ENCODE measurements around the gene GMEB2. TPM values are rescaled to one million over a fixed set of nuclear protein-coding genes. Genes with fewer than 3 reads are reported as not detected.

The GMEB2 gene
- total RNA-seq, 4 donors from 2014 or later, result 6.6 to 12.8 (median 9.2) TPM

DNA sequence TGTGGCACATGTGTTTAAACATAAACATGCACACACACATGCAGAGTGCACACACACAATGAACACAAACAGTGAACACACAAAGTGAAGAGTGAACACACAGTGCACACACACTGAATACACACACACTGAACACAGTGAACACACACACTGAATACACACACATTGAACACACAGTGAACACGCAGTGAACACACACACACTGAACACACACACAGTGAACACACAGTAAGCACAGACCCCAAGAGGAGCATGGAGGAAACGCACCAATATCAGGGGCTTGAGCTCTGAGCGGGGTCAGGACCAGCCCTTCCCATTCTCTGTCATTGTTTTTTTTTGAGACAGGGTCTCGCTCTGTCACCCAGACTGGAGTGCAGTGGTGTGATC is 35.8 kb downstream of the GMEB2 start:
- ATAC-seq (ENCODE audit: low FRiP score), result no peak
- TF ChIP-seq, protein P1, sequence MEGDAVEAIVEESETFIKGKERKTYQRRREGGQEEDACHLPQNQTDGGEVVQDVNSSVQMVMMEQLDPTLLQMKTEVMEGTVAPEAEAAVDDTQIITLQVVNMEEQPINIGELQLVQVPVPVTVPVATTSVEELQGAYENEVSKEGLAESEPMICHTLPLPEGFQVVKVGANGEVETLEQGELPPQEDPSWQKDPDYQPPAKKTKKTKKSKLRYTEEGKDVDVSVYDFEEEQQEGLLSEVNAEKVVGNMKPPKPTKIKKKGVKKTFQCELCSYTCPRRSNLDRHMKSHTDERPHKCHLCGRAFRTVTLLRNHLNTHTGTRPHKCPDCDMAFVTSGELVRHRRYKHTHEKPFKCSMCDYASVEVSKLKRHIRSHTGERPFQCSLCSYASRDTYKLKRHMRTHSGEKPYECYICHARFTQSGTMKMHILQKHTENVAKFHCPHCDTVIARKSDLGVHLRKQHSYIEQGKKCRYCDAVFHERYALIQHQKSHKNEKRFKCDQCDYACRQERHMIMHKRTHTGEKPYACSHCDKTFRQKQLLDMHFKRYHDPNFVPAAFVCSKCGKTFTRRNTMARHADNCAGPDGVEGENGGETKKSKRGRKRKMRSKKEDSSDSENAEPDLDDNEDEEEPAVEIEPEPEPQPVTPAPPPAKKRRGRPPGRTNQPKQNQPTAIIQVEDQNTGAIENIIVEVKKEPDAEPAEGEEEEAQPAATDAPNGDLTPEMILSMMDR (IDR thresholded peaks at IDR 0.05), result no peak
- DNase-seq (ENCODE audit: low spot score), result no peak

DNA sequence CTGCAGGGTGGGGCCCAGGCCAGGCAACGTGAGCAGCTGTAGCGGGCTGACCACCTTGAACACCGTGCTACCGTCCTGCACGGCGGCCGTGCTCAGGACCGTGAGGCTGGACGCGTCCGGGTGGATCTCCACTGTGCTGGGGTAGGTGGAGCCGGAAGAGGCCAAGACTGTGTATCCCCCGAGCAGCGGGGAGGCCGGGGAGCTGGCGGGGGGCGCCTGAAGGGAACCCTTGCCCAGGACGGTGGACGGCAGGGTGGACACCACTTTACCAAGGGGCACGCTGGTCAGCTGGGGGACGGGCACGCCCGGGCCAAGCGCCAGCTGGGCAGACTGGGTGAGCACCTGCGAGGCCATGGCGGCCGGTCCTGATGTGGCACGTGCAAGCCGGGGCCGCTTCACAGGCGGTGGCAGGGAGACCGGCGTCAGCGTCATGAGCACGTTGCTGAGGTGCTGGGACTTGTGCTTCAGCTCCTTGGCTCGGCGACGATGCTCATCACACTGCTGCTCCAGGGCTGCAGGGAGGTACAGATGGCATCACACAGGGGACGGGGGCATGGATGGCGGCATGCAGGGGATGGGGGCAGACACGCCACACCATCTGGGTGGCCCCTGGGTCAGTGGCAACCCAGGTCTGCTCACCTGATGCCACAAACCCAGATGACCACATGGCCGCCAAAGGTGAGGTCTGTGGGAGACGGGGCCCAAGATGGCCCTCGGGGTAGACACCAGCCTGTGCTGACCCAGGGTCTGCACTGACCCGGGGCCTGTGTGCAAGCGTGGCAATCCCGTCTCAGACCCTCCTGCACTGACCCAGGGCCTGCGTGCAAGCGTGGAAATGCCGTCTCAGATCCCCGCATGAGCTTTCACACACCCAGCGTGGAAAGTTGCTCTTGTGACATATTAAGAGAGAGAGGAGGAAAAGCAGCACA is 36.4 kb downstream of the GMEB2 start:
- no peak for DNase-seq (ENCODE audit: low spot score)
- TF ChIP-seq, protein P1 (IDR thresholded peaks at IDR 0.05), result no peak
- no peak for ATAC-seq (ENCODE audit: low FRiP score)

DNA sequence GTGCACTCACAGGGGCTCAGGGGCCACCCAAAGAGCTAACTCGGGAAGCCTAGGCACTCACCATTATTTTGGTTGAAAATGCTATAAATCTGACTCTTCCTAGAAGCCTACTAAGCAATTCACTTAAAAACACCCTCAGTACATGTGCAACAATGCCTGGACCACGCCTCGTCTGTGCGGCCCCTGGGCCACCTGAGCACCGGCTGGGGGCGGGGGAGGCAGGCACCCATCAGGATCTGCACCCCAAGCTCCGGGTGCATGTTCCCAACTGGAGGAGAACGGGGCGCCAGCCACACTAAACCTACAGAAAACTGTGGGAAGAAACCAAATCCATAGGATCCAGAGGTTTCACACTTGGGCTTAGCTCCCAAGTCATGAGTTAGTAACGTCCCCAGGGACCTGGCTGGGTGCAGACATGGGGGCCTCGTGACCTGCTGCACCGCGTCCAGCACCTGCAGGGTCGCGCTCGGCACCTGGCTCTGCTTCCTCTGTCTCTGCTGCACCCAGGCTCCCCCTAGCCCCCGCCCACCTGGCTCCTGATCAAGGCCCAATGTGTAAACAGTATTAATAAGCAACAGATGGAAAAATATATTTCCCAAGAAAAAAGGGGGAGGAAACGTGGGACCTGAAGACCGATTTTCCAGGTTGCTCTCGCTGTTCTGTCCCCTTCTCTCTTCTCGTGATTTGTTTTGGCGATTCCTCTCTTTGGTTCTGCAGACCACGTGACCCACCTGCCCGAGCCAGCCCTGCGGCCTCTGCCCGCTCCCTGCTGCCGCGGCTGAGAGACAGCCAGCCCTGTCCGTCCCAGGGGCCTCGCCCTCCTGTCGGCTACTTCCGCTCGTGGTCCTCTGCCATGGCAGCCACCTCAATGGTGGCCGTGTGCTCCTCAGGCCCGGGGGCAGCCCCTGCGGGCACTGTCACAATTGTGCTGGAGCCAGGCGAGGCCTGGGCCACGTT is 37.4 kb downstream of the GMEB2 start:
- TF ChIP-seq, protein P1 (IDR thresholded peaks at IDR 0.05), result no peak
- DNase-seq (ENCODE audit: low spot score) (no peak), ATAC-seq (ENCODE audit: low FRiP score) (no peak)

DNA sequence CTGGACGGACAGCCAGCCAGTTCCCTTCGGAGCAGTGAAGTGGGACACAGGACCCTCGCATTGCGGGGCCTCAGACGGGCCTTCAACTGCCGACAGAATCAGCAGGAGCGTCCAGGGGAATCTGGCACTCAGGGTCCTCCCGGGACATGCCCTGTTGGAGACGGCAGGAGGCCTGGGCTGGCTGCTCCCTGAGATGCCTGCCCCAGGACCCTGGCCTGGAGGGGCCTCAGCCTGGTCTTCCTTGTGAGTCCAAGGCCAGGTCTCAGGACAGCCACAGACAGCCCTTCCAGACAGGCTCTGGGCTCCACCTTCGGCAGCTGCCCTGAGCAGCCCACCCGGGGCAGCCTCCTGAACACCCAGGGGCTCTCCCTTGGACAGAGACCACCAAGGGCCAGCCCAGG is 38.3 kb downstream of the GMEB2 start:
- DNase-seq (ENCODE audit: low spot score), result no peak
- TF ChIP-seq, protein P1 (IDR thresholded peaks at IDR 0.05), result no peak
- ATAC-seq (ENCODE audit: low FRiP score), result no peak

DNA sequence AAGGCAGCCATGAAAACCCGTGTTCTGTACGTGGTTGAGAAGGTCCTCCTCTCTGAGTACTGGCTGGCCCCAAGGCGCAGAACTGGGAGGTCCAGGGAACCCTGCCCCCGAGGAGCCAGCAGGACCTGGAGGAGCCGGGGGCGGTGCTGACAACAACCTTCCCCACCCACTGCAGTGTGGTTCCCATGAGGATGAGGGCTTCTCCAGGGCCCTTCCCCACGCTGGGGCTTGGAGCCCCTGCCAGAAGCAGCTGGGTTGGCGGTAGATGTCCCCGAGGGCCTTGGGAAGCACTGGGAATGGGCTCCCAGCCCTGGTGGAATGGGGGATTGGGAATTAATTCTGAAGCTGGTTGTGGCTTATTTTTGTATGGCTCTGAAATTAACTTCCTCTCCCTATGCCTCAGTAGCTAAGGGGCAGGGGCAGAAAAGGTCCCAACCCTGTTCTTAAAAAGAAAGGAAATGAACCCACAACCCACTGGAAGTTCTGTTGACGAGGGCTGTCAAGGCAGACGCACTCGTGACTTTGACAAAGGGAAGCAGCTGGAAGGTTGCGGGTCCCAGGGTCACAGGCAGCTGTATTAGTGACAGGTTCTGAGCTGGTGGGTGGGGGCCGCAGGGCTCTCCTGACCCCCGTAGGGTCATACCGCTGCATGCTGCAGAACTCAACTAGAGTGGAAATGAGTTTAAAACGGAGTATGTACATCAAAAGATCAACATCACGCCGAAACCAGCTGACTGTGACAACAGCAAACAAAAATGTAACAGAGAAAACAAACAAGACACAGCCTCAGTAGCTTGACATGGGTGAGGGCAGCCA is 38.9 kb downstream of the GMEB2 start:
- ATAC-seq (ENCODE audit: low FRiP score), result no peak
- TF ChIP-seq, protein P1 (IDR thresholded peaks at IDR 0.05), result no peak
- no peak for DNase-seq (ENCODE audit: low spot score)

DNA sequence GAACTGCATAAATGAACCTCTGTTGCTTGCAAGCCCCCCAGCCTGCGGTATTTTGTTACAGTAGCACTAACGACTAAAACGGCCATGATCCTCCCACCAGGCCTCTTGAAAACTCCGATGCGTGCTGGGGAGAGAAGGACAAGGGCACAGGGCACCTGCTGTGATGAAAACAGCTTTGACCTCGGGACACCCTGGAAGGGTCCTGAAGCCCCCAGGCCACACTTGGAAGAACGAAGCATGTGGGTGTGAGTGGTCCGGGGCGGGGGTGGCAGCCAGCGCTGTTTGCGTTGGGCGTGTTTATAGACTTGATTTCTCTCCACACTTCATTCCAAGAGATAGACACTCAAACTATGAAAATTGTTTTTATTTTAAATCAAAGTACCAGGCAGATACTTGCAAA is 39.6 kb downstream of the GMEB2 start:
- ATAC-seq (ENCODE audit: low FRiP score) (no peak), DNase-seq (ENCODE audit: low spot score) (no peak)
- TF ChIP-seq, protein P1 (IDR thresholded peaks at IDR 0.05), result no peak
